ENCODE measurements around the gene RBM26. TPM values are rescaled to one million over a fixed set of nuclear protein-coding genes. Genes with fewer than 3 reads are reported as not detected.
A peak's percentile ranks its signal among the peaks of the same experiment; 100 is the strongest.

The RBM26 gene
- total and polyA plus RNA-seq, 2 of the 4 experiments (the other 2 are of a cell fraction): 17.6 to 18.1 TPM

DNA sequence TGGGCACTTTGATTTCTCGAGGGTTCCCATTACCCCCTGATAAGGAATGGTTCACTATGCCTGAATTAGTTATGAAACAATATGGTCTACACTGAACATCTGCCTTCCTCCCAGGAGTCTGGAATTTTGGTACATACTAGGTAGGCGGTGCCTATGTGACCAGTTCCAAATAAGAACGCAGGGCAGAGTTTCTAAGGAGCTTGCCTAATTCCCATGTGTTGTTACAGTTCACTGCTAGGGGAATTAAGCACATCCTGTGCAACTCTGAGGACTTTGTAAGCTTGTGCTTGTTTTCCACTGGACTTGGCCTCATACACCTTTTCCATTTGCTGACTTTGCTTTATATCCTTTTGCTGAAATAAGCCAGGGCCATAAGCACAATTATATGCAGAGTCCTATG lies 29.2 kb downstream of the RBM26 start:
- Histone ChIP-seq H4K91ac (ENCODE audit: insufficient read depth, low read depth, low read length) (no peak overlapping the region), H4K5ac (ENCODE audit: low read depth, low read length) (no peak overlapping the region), H2BK5ac (ENCODE audit: low read depth, low read length, poor library complexity, severe bottlenecking) (no peak overlapping the region), H3K56ac (ENCODE audit: extremely low read depth, insufficient read depth, low read length) (no peak overlapping the region), H3K9me3 (ENCODE audit: control insufficient read depth, insufficient read depth, low read length) (no peaks in the 10 kb centered on the region), H3K4me2 (ENCODE audit: low read depth, low read length) (no peak overlapping the region), H3K27ac (ENCODE audit: insufficient read depth, low read length) (no peak overlapping the region), H3K4me3 (ENCODE audit: insufficient read depth, low read depth, low read length) (no peak overlapping the region), H3K14ac (replicated peaks; ENCODE audit: low read depth, low read length) (no peak overlapping the region), H4K20me1 (ENCODE audit: insufficient read depth, low read length) (no peaks in the 10 kb centered on the region; the same call in 1 of the 2 replicates), H4K8ac (ENCODE audit: low read depth in 2 of 2, low read length in 2 of 2) (no peak overlapping the region), H3K4ac (ENCODE audit: low read depth, low read length) (no peak overlapping the region), H3K27me3 (ENCODE audit: control insufficient read depth, insufficient read depth, low read length) (no peaks in the 10 kb centered on the region), H2BK15ac (ENCODE audit: low read depth, low read length) (no peak overlapping the region), H3K9ac (ENCODE audit: low read depth, low read length) (no peak overlapping the region), H3K9me1 (ENCODE audit: insufficient read depth, low read length) (no peaks in the 10 kb centered on the region), H2AK9ac (replicated peaks; ENCODE audit: low read depth, low read length, poor library complexity) (no peak overlapping the region), H3K36me3 (ENCODE audit: control insufficient read depth, insufficient read depth, low read length) (peaks cover 24% of the 10 kb centered on the region), H3K23ac (ENCODE audit: low read depth, low read length) (no peak overlapping the region), H2AK5ac (ENCODE audit: low read depth, low read length) (no peak overlapping the region), H2BK120ac (ENCODE audit: low read depth, low read length) (no peak overlapping the region), H3K18ac (ENCODE audit: low read depth, low read length) (no peak overlapping the region), H2BK20ac (ENCODE audit: low read depth, low read length) (no peak overlapping the region), H3K79me1 (ENCODE audit: low read depth in 1 of 2, low read length in 2 of 2) (peaks cover 9 to 18% of the 10 kb centered on the region in 2 experiments; a peak in 3 of 4 replicates), H2AFZ (replicated peaks; ENCODE audit: low read length, poor library complexity) (no peak overlapping the region), H3K4me1 (ENCODE audit: control insufficient read depth, insufficient read depth, low read length) (no peaks in the 10 kb centered on the region)
- WGBS, 2 experiments (ENCODE audit: extremely low coverage in 2 of 2, insufficient read length in 1 of 2): no CpG with 5 or more reads among the region's 3 CpGs
- CTCF ChIA-PET: no interaction called here
- BruUV-seq (replicated peaks): no TSS peak
- intact Hi-C loops (cut with micrococcal nuclease): no loop called here
- in situ Hi-C loops (cut with MboI; ENCODE audit: low sequenced_read_pairs): no loop called here
- ATAC-seq (ENCODE audit: low read depth) (no peak), DNase-seq (no peak)
- POLR2A ChIA-PET (ENCODE audit: unreplicated experiment): no interaction called here
- dilution Hi-C loops (cut with HindIII; ENCODE audit: low sequenced_read_pairs, unreplicated experiment): no loop called here
- TF ChIP-seq MAFK (IDR thresholded peaks at IDR 0.05; ENCODE audit: low read depth, low read length) (0 out of 2 replicates have a peak, but pooled peaks have one; percentile 10), BHLHE40 (IDR thresholded peaks at IDR 0.05; ENCODE audit: low read depth, low read length) (no peak)

Measured in IMR-90 (cell line).